Ovary (tissue), 3 donors: ENCODE data around the gene NUDT6.

Source experiments
- CTCF ChIP-seq, 3 donors: fragments of 450-650 bp in 2 of 3; fragments of 200-600 bp in 1 of 3; IDR thresholded peaks; one replicate each; pipeline versions ENCODE4 v1.5.1 to v1.8.0; 2016 to 2022; ENCODE audit warnings: antibody characterized with exemption in 3 of 3, mild to moderate bottlenecking in 1 of 3
- EP300 ChIP-seq: sonication (generic); formaldehyde crosslinking; IDR thresholded peaks from one replicate; pipeline ENCODE4 v1.6.1; 2017; ENCODE audit warnings: antibody characterized with exemption
- POLR2A ChIP-seq: fragments of 450-650 bp; IDR thresholded peaks from one replicate; pipeline ENCODE4 v1.6.1; 2017; ENCODE audit warnings: antibody characterized with exemption, mild to moderate bottlenecking, moderate library complexity
- donor health status: DM: no; HTN: no; CAD: no.

- no peak for TF ChIP-seq POLR2A
- no peak for TF ChIP-seq CTCF (IDR thresholded peaks at IDR 0.05)
- TF ChIP-seq EP300, result no peak
These were observed 32.7 kb downstream of the NUDT6 start for GRCh38 chr4:122889726-122890125.
